Neutrophil (primary cell): ENCODE measurements around the gene SCGN.

ENCODE experiments used
- H3K27ac ChIP-seq: fragments of 200-600 bp; sonication (generic); 2 replicates; pipeline ENCODE4 v1.5.1; 2016; ENCODE audit warnings: mild to moderate bottlenecking, moderate library complexity
- H3K27me3 ChIP-seq: fragments of 200-600 bp; sonication (generic); 2 replicates; pipeline ENCODE4 v1.6.0; 2016; ENCODE audit warnings: mild to moderate bottlenecking
- H3K36me3 ChIP-seq: fragments of 200-600 bp; sonication (generic); 2 replicates; pipeline ENCODE4 v1.5.1; 2017
- H3K4me1 ChIP-seq, 2 experiments: fragments of 200-600 bp in 1 of 2; sonication (generic) in 1 of 2; 1 replicate in 1 of 2; 2 replicates in 1 of 2; pipeline versions ENCODE4 v1.5.1 to v1.6.1; 2013 to 2016; ENCODE audit warnings: low read depth in 1 of 2, low read length in 1 of 2, mild to moderate bottlenecking in 1 of 2, moderate library complexity in 1 of 2; ENCODE audit not compliant: control insufficient read depth in 1 of 2, insufficient read depth in 1 of 2
- H3K4me3 ChIP-seq, 2 experiments: fragments of 200-600 bp in 1 of 2; sonication (generic) in 1 of 2; 1 replicate in 1 of 2; 2 replicates in 1 of 2; pipeline ENCODE4 v1.5.1; 2013 to 2016; ENCODE audit warnings: low read depth in 1 of 2, low read length in 1 of 2, mild to moderate bottlenecking in 1 of 2, moderate library complexity in 1 of 2
- H3K9me3 ChIP-seq: fragments of 200-600 bp; sonication (generic); 2 replicates; pipeline ENCODE4 v1.5.1; 2016
- CTCF ChIP-seq: fragments of 200-600 bp; sonication (generic); IDR thresholded peaks from 2 replicates; pipeline ENCODE4 v1.5.1; 2016; ENCODE audit warnings: antibody characterized with exemption

Gene SCGN

GRCh38 chr6:25639653-25640052 is 12.4 kb upstream of the SCGN start:
- peaks cover 32% of the 10 kb centered on the region for H3K27me3 ChIP-seq
- H3K9me3 ChIP-seq = no peaks in the 10 kb centered on the region

GRCh38 chr6:25640446-25640845 is 11.6 kb upstream of the SCGN start:
- no peak for TF ChIP-seq CTCF
- Histone ChIP-seq H3K27ac (no peak overlapping the region), H3K27me3 (peaks cover 37% of the 10 kb centered on the region), H3K36me3 (no peaks in the 10 kb centered on the region), H3K4me1 (no peaks in the 10 kb centered on the region), H3K4me3 (no peak overlapping the region), H3K9me3 (no peaks in the 10 kb centered on the region)

More at GRCh38 chr6:25639653-25640052, 12.4 kb upstream of the SCGN start:
- TF ChIP-seq CTCF = no peak
- Histone ChIP-seq H3K27ac (no peak overlapping the region), H3K4me1 (no peaks in the 10 kb centered on the region), H3K36me3 (no peaks in the 10 kb centered on the region), H3K4me3 (no peak overlapping the region)

GRCh38 chr6:25640891-25641290 is 11.1 kb upstream of the SCGN start:
- Histone ChIP-seq H3K9me3 (no peaks in the 10 kb centered on the region), H3K4me3 (no peak overlapping the region), H3K36me3 (no peaks in the 10 kb centered on the region), H3K27ac (no peak overlapping the region), H3K4me1 (no peaks in the 10 kb centered on the region), H3K27me3 (peaks cover 41% of the 10 kb centered on the region)
- TF ChIP-seq CTCF = no peak

- H3K9me3 ChIP-seq = no peaks in the 10 kb centered on the region
- H3K4me3 ChIP-seq = no peak overlapping the region
- no peaks in the 10 kb centered on the region for H3K36me3 ChIP-seq
- H3K4me1 ChIP-seq = no peaks in the 10 kb centered on the region
- H3K27ac ChIP-seq = no peak overlapping the region
- no peak for TF ChIP-seq CTCF
- peaks cover 46% of the 10 kb centered on the region for H3K27me3 ChIP-seq
Measured at GRCh38 chr6:25641377-25641776, 10.6 kb upstream of the SCGN start.

GRCh38 chr6:25641940-25642666 is 9.9 kb upstream of the SCGN start:
- no peaks in the 10 kb centered on the region for H3K9me3 ChIP-seq
- H3K27ac ChIP-seq = no peak overlapping the region
- no peak for TF ChIP-seq CTCF
- H3K4me3 ChIP-seq = no peak overlapping the region
- H3K36me3 ChIP-seq = no peaks in the 10 kb centered on the region
- H3K27me3 ChIP-seq = peaks cover 52% of the 10 kb centered on the region
- H3K4me1 ChIP-seq = no peaks in the 10 kb centered on the region
